NCI-H2196 (cell line): ENCODE data around the gene ACADS.

Experiments used
- DNase-seq: peaks from one replicate; lab custom pipeline; 2025; ENCODE audit not compliant: unreplicated experiment; lab: John Stamatoyannopoulos, UW

Gene ACADS

GRCh38 chr12:120700886-120701285 lies 24.7 kb upstream of the ACADS start:
- no peak for DNase-seq

GRCh38 chr12:120702637-120703036 lies 23.0 kb upstream of the ACADS start:
- DNase-seq = peak; percentile 43

- DNase-seq = no peak
Observed at GRCh38 chr12:120703311-120703942, 22.2 kb upstream of the ACADS start.

GRCh38 chr12:120705618-120706017 lies 20.0 kb upstream of the ACADS start:
- peak; percentile 34 for DNase-seq

- no peak for DNase-seq
Observed at GRCh38 chr12:120706029-120706428, 19.6 kb upstream of the ACADS start.

- DNase-seq = no peak
Observed at GRCh38 chr12:120708651-120709050, 17.0 kb upstream of the ACADS start.

- peak; percentile 63 for DNase-seq
Observed at GRCh38 chr12:120710031-120710804, 15.4 kb upstream of the ACADS start, which contains the start of gene UNC119B. TSS of gene UNC119B (plus strand) at chr12:120710458. CDS start at chr12:120710475, 17 bp downstream.

GRCh38 chr12:120710805-120711296 lies 14.8 kb upstream of the ACADS start:
- DNase-seq = no peak

GRCh38 chr12:120711411-120711810 lies 14.2 kb upstream of the ACADS start:
- no peak for DNase-seq

GRCh38 chr12:120712610-120713009 lies 13.0 kb upstream of the ACADS start:
- DNase-seq = no peak

- peak; percentile 86 for DNase-seq
Observed at GRCh38 chr12:120713861-120714482, 11.7 kb upstream of the ACADS start.

GRCh38 chr12:120718055-120718454 lies 7.6 kb upstream of the ACADS start:
- DNase-seq = no peak

GRCh38 chr12:120719072-120719471 lies 6.6 kb upstream of the ACADS start:
- no peak for DNase-seq

GRCh38 chr12:120719496-120720233 lies 6.0 kb upstream of the ACADS start:
- no peak for DNase-seq

GRCh38 chr12:120720234-120720986 lies 5.2 kb upstream of the ACADS start:
- no peak for DNase-seq

GRCh38 chr12:120720987-120721801 lies 4.4 kb upstream of the ACADS start:
- no peak for DNase-seq

GRCh38 chr12:120721866-120722265 lies 3.8 kb upstream of the ACADS start:
- DNase-seq = no peak

- no peak for DNase-seq
Observed at GRCh38 chr12:120722784-120723183, 2.8 kb upstream of the ACADS start.

- DNase-seq = no peak
Observed at GRCh38 chr12:120724720-120725119, 906 bp upstream of the ACADS start.
